CD4-positive, CD25-positive, alpha-beta regulatory T cell (primary cell): ENCODE results near the gene POLR1A. TPM values are rescaled to one million over a fixed set of nuclear protein-coding genes. Genes with fewer than 3 reads are reported as not detected.

Experiments
- ATAC-seq, 2 donors: fragments of 150-1000 bp; cut with Tn5 transposase; one replicate each; pipeline ENCODE4 v1.10.0; 2021; ENCODE audit warnings: low read depth in 2 of 2, moderate number of reproducible peaks in 2 of 2, moderate library complexity in 1 of 2
- DNase-seq, 3 donors: peaks; one replicate each; pipeline versions ENCODE4 v3.0.0 to v3.0.0-alpha.2; 2012 to 2022; ENCODE audit warnings: mixed read lengths in 1 of 3
- H3K27ac ChIP-seq: one replicate; pipeline ENCODE4 v1.7.0; 2013; ENCODE audit warnings: mild to moderate bottlenecking, low read length; ENCODE audit not compliant: insufficient read depth, poor library complexity, severe bottlenecking
- H3K27me3 ChIP-seq: one replicate; pipeline ENCODE4 v1.7.0; 2013; ENCODE audit warnings: low read length; ENCODE audit not compliant: control insufficient read depth, insufficient read depth
- H3K36me3 ChIP-seq: one replicate; pipeline ENCODE4 v1.7.0; 2013; ENCODE audit warnings: mild to moderate bottlenecking, low read length, moderate library complexity; ENCODE audit not compliant: control insufficient read depth, insufficient read depth
- H3K4me1 ChIP-seq: 2 replicates; pipeline ENCODE4 v1.7.0; 2013; ENCODE audit warnings: mild to moderate bottlenecking, low read length; ENCODE audit not compliant: insufficient read depth, control insufficient read depth, poor library complexity, severe bottlenecking
- H3K4me3 ChIP-seq: one replicate; pipeline ENCODE4 v1.7.0; 2013; ENCODE audit warnings: low read depth, mild to moderate bottlenecking, low read length, moderate library complexity
- H3K9me3 ChIP-seq, 2 experiments: 1 replicate in 1 of 2; 2 replicates in 1 of 2; pipeline ENCODE4 v1.7.0; 2013; ENCODE audit warnings: low read length in 2 of 2, mild to moderate bottlenecking in 1 of 2, moderate library complexity in 1 of 2; ENCODE audit not compliant: control insufficient read depth in 2 of 2
- H3K27ac Mint-ChIP-seq, 3 donors: one replicate each; pipeline ENCODE4 v1.8.0; 2020 to 2022; ENCODE audit warnings: mild to moderate bottlenecking in 3 of 3, mixed read lengths in 3 of 3, moderate library complexity in 2 of 3
- H3K27me3 Mint-ChIP-seq: one replicate; pipeline ENCODE4 v1.8.0; 2022; ENCODE audit warnings: mild to moderate bottlenecking, mixed read lengths
- H3K36me3 Mint-ChIP-seq: one replicate; pipeline ENCODE4 v1.8.0; 2020; ENCODE audit warnings: mixed read lengths
- H3K4me1 Mint-ChIP-seq, 4 donors: one replicate each; pipeline ENCODE4 v1.8.0; 2020 to 2022; ENCODE audit warnings: mixed read lengths in 4 of 4, mild to moderate bottlenecking in 1 of 4
- H3K4me3 Mint-ChIP-seq, 4 donors: one replicate each; pipeline ENCODE4 v1.8.0; 2020 to 2022; ENCODE audit warnings: mild to moderate bottlenecking in 4 of 4, mixed read lengths in 4 of 4, moderate library complexity in 3 of 4
- H3K9me3 Mint-ChIP-seq, 7 donors: one replicate each; pipeline ENCODE4 v1.8.0; 2020 to 2022; ENCODE audit warnings: mixed read lengths in 7 of 7, mild to moderate bottlenecking in 3 of 7, moderate library complexity in 2 of 7
- polyA plus RNA-seq, 4 donors: library from polyadenylated mRNA; unstranded; fragments of 300-500 nt; fragmentation: Illumina TruSeq; gene quantifications; one replicate each; pipeline ENCODE4 v1.2.3, GENCODE V29; 2021
- total RNA-seq: library from RNA; stranded (reverse); gene quantifications from one replicate; pipeline ENCODE4 v1.2.3, GENCODE V29; 2022

Gene POLR1A
- total and polyA plus RNA-seq, 5 donors from 2014 or later = 1.3 to 23.9 (median 2.5) TPM

DNA sequence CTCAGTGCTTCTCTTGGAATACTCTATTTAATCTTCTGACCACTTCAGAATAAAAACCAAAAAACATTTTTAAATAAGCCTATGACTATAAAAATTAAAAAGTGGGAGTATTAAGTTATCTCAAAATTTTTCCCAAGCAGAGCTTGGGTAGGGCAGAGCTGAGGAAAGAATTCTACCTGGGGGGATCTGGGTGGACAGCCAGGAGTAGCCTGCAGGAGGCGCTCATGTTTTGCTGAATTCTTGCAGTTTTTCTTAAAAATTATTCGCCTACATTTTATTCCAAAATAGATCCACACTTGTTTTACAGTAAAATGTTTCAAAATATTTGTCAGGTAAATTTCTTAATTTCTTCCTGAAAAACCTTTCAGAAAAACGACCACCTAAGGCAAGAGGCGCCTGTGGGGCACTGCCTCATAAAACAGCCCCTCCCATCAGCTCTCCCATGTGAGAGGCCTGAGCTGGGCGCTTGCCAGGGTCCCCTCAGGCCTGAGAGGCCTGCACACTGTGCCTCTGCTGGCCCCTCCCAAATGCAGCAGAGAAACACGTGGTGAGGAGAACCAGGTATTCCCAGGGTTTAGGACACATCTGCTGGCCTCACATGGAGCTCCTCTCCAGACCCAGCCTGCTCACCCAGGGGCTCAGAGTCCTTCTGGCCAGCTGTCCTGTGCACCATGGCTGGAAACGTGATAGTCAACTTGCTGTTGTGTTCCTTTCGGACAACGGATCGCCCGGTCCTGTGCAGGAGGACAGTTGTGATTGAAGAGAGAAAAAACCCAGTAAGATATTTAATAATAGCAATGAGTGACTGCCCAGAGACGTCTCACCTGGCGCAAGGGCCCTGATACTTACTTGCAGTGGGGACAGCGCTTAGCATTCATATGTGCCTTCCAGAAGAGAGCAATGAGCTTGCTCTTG lies 17.5 kb downstream of the POLR1A start:
- H3K27me3 Mint-ChIP-seq = no peaks in the 10 kb centered on the region
- DNase-seq = no peak
- H3K4me3 Mint-ChIP-seq = no peak overlapping the region
- no peak for ATAC-seq
- Histone ChIP-seq H3K27ac (no peak overlapping the region), H3K27me3 (no peaks in the 10 kb centered on the region), H3K9me3 (no peaks in the 10 kb centered on the region), H3K4me1 (no peaks in the 10 kb centered on the region), H3K36me3 (peaks cover 52% of the 10 kb centered on the region), H3K4me3 (no peak overlapping the region)
- peak overlapping the region in 1 of 3 donors; percentile 14 for H3K27ac Mint-ChIP-seq
- H3K36me3 Mint-ChIP-seq = peaks cover 20% of the 10 kb centered on the region
- H3K4me1 Mint-ChIP-seq = no peaks in the 10 kb centered on the region
- H3K9me3 Mint-ChIP-seq = no peaks in the 10 kb centered on the region

DNA sequence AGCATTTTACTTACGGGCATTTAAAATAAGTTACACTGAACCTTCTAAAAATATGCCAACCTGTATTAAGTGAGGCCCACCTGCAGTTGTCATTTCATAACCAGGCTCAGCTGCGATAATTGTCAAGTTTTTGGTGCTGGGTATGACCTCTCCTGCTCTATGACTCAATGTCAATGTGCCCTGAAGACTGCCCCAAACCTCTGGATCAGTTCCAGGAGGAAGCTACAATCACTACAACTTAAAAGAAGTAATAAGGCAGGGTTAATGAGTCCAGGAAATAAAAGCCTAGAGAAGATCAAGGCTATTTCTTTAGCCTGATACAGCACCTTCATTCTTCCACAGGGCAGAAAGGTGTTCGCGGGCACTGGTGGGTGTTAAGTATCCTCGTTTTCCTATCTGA lies 22.9 kb downstream of the POLR1A start:
- Mint-ChIP-seq H3K9me3 (no peaks in the 10 kb centered on the region), H3K4me1 (peaks cover 10 to 23% (median 15%) of the 10 kb centered on the region in 4 donors), H3K36me3 (peaks cover 19% of the 10 kb centered on the region), H3K4me3 (no peak overlapping the region), H3K27me3 (no peaks in the 10 kb centered on the region), H3K27ac (peak overlapping the region in 1 of 3 donors; percentile 64)
- Histone ChIP-seq H3K27ac (no peak overlapping the region), H3K27me3 (no peaks in the 10 kb centered on the region), H3K9me3 (no peaks in the 10 kb centered on the region), H3K4me1 (peaks cover 21% of the 10 kb centered on the region), H3K36me3 (peaks cover 25% of the 10 kb centered on the region), H3K4me3 (no peak overlapping the region)
- ATAC-seq (no peak), DNase-seq (no peak)

DNA sequence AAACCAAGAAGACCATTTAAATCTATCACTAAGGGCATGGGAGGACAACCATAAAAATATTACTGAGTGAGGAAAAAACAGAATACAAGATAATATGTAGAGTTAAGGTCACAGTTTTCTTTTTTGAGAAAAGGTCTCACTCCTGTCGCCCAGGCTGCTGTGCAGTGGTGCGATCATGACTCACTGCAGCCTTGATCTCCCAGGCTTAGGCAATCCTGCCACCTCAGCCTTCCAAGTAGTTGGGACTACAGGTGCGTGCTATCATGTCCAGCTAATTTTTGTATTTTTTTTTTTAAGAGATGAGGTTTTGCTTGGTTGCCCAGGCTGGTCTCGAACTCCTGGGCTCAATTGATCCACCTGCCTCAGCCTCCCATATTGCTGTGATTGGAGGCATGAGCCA lies 24.0 kb downstream of the POLR1A start:
- no peaks in the 10 kb centered on the region for H3K9me3 ChIP-seq
- Mint-ChIP-seq H3K27me3 (no peaks in the 10 kb centered on the region), H3K4me3 (peak overlapping the region in 1 of 4 donors; percentile 4), H3K36me3 (peaks cover 19% of the 10 kb centered on the region), H3K4me1 (peaks cover 10 to 23% (median 15%) of the 10 kb centered on the region in 4 donors), H3K27ac (peak overlapping the region in 2 of 3 donors; percentile 63 to 64), H3K9me3 (no peaks in the 10 kb centered on the region)
- no peak for DNase-seq
- H3K27me3 ChIP-seq = no peaks in the 10 kb centered on the region
- peaks cover 28% of the 10 kb centered on the region for H3K36me3 ChIP-seq
- no peak overlapping the region for H3K4me3 ChIP-seq
- ATAC-seq = no peak
- no peak overlapping the region for H3K27ac ChIP-seq
- peaks cover 21% of the 10 kb centered on the region for H3K4me1 ChIP-seq

DNA sequence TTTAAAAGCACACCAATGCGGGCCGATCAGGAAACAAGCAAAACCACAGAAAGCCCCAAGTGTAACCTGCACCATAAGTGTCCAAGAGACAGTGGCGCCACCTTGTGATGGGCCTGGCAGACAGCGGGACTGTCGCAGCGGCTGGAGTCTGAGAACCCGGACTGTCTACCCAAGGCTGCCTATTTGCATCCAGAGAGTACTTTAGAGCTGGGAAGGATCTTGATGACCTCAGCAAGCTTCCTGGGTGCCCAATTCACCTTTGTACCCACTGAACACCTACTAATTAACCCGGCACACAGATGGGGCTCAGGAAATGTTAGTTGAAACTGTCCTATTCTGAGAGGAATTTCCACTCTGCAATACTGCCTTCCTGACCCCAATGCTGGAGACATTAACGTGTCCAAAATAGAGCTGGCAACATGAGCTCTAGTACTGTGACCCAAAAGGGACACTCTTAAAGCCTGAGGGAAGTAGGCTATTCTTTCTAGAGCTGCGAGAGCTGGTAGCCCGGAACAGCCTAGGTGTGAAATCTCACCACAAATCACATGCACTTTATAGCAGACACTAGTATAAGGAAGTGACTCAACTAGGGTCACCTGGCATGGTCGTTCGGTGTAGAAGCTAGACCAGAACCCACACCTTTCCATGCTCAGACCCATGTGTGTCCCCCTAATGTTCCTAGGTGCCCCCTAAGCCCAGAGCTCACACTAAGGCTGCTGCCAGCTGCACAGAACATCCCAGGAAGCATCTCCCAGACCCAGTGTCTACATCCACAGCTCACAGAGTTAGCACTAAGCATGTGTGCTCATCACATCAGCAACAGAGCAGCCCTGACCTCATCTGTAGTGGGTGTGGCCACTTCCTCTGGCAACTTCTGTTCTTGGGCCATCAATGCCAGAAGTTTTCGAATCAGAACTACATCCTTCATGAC lies 25.4 kb downstream of the POLR1A start:
- Histone ChIP-seq H3K27me3 (no peaks in the 10 kb centered on the region), H3K4me3 (no peak overlapping the region), H3K9me3 (no peaks in the 10 kb centered on the region), H3K36me3 (peaks cover 19% of the 10 kb centered on the region), H3K4me1 (peaks cover 21% of the 10 kb centered on the region), H3K27ac (peak overlapping the region; percentile 48)
- peaks cover 22% of the 10 kb centered on the region for H3K36me3 Mint-ChIP-seq
- peak overlapping the region in 3 of 4 donors; percentile 15 to 57 (median 48) for H3K4me3 Mint-ChIP-seq
- peak; percentile 75 to 81 for ATAC-seq
- no peaks in the 10 kb centered on the region for H3K27me3 Mint-ChIP-seq
- no peaks in the 10 kb centered on the region for H3K9me3 Mint-ChIP-seq
- DNase-seq = peak; percentile 69 to 85 (median 79)
- H3K4me1 Mint-ChIP-seq = peaks cover 11 to 23% (median 16%) of the 10 kb centered on the region in 4 donors
- H3K27ac Mint-ChIP-seq = peak overlapping the region; percentile 43 to 88 (median 80)

DNA sequence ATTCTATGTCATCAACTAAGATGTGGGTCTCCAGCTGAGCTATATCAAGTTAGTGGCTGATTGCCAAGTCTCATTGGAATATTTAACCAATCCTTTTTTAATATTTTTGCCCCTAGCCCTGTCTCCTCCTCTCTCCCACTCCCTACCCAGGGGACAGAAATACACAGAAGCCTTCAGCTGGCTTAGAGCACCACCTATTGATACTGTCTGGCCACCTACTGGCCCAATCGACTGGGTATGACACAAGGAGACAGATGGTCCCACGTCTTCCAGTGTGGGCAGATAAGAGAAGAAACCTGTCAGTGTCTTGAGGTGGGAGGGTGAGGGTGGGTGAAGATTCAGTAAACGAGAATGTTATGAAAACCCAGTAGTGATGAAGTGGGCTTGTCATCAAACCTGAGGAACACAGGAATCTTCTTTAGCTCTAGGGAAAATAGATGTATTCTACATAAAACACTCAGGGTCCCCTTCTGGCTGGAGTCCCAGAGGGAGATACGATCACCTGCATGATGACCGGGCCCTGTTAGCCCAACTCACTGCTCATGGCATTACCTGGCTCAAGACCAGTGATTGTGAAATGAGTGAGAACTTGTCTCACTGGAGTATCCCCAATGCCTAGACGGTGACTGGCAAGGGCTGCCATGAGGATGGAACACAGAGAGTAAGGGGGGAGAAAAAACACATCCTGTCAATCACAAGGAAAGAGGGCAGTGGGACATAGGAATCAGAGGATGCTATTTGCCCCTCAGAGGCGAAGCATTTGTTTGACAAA lies 26.7 kb downstream of the POLR1A start:
- peak overlapping the region in 2 of 3 donors; percentile 38 to 80 for H3K27ac Mint-ChIP-seq
- no peak overlapping the region for H3K4me3 ChIP-seq
- peaks cover 23% of the 10 kb centered on the region for H3K36me3 Mint-ChIP-seq
- ATAC-seq (peak; percentile 35 to 45), DNase-seq (peak; percentile 11 to 66 (median 40))
- H3K9me3 Mint-ChIP-seq = no peaks in the 10 kb centered on the region
- H3K27ac ChIP-seq = no peak overlapping the region
- peaks cover 21% of the 10 kb centered on the region for H3K4me1 ChIP-seq
- H3K4me1 Mint-ChIP-seq = peaks cover 11 to 23% (median 16%) of the 10 kb centered on the region in 4 donors
- peaks cover 19% of the 10 kb centered on the region for H3K36me3 ChIP-seq
- no peaks in the 10 kb centered on the region for H3K27me3 ChIP-seq
- H3K9me3 ChIP-seq = no peaks in the 10 kb centered on the region
- H3K4me3 Mint-ChIP-seq = no peak overlapping the region
- no peaks in the 10 kb centered on the region for H3K27me3 Mint-ChIP-seq

DNA sequence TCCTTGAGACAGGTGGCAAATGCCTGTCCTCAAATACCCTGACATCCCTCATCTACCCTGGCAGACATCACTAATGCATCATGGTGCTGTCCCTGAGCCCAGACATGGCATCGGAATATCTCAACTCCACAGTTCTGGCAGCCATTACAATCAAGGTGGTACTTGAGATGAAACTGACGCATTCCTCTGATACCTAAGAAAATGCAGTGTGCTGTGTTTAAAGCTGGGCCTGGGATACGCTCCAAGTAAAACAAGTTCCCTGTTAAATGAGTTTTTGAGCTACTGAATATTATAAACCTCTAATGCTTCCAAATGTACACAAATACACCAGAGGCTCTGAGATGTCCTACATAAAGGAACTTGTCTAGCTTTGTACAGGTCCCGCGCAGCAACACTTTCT lies 29.8 kb downstream of the POLR1A start:
- Histone ChIP-seq H3K4me3 (no peak overlapping the region), H3K27me3 (no peaks in the 10 kb centered on the region), H3K9me3 (no peaks in the 10 kb centered on the region), H3K36me3 (peaks cover 18% of the 10 kb centered on the region), H3K4me1 (peaks cover 21% of the 10 kb centered on the region), H3K27ac (no peak overlapping the region)
- ATAC-seq (no peak), DNase-seq (no peak)
- peak overlapping the region in 1 of 3 donors; percentile 38 for H3K27ac Mint-ChIP-seq
- H3K4me1 Mint-ChIP-seq = peaks cover 11 to 24% (median 13%) of the 10 kb centered on the region in 4 donors
- no peak overlapping the region for H3K4me3 Mint-ChIP-seq
- H3K9me3 Mint-ChIP-seq = no peaks in the 10 kb centered on the region
- no peaks in the 10 kb centered on the region for H3K27me3 Mint-ChIP-seq
- peaks cover 39% of the 10 kb centered on the region for H3K36me3 Mint-ChIP-seq

DNA sequence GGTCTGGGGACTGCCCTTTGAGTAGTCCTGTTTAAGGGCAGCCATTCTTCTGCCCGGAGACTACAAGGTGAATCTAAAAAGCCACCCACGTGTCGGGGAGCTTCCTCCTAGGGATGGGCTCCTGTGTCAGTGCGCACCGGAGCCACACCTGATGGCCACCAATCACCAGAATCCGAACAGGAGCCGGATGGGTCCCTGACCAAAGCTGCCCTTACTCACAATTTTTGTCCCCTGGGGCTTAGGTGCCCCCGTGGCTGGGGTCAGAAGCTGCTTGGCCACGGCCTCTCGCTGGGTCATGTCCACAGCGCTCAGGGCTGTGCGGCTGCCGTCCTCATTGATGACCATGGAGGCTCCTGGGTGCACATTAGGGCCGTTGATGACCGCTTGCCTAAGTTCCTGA lies 30.9 kb downstream of the POLR1A start:
- Histone ChIP-seq H3K36me3 (peaks cover 25% of the 10 kb centered on the region), H3K9me3 (no peaks in the 10 kb centered on the region), H3K27me3 (no peaks in the 10 kb centered on the region), H3K27ac (no peak overlapping the region), H3K4me3 (no peak overlapping the region), H3K4me1 (peaks cover 10% of the 10 kb centered on the region)
- Mint-ChIP-seq H3K4me1 (peaks cover 4 to 14% (median 6%) of the 10 kb centered on the region in 4 donors), H3K27me3 (no peaks in the 10 kb centered on the region), H3K9me3 (peaks cover 0 to 3% (median 0%) of the 10 kb centered on the region in 7 donors), H3K36me3 (peaks cover 42% of the 10 kb centered on the region), H3K27ac (peak overlapping the region in 1 of 3 donors; percentile 38), H3K4me3 (no peak overlapping the region)
- ATAC-seq = no peak
- DNase-seq = no peak
